DND-41 (cell line): ENCODE measurements around the gene PPM1M.
A peak's percentile ranks its signal among the peaks of the same experiment; 100 is the strongest.

ENCODE experiments used
- ATAC-seq: fragments of 200-7000 bp; cut with Tn5 transposase; 3 replicates; pipeline ENCODE4 v1.9.1; 2021; ENCODE audit warnings: low read depth; ENCODE audit not compliant: insufficient read depth
- DNase-seq: peaks from one replicate; pipeline ENCODE4 v3.0.0-alpha.2; 2020
- H2AFZ ChIP-seq: 2 replicates; pipeline ENCODE4 v1.6.0; 2012; ENCODE audit warnings: low read depth, low read length
- H3K27ac ChIP-seq: 2 replicates; pipeline ENCODE4 v1.5.1; 2012; ENCODE audit warnings: low read length, inconsistent platforms
- H3K27me3 ChIP-seq: fragments of 200-600 bp; sonication (generic); 2 replicates; pipeline ENCODE4 v1.6.0; 2012; ENCODE audit warnings: low read length, mild to moderate bottlenecking, inconsistent platforms; ENCODE audit not compliant: insufficient read depth, poor library complexity
- H3K36me3 ChIP-seq: 2 replicates; pipeline ENCODE4 v1.5.1; 2012; ENCODE audit warnings: low read length, inconsistent platforms; ENCODE audit not compliant: insufficient read depth
- H3K4me1 ChIP-seq: 2 replicates; pipeline ENCODE4 v1.5.1; 2012; ENCODE audit warnings: mild to moderate bottlenecking, low read length; ENCODE audit not compliant: insufficient read depth
- H3K4me2 ChIP-seq: 2 replicates; pipeline ENCODE4 v1.6.0; 2012; ENCODE audit warnings: mild to moderate bottlenecking, moderate library complexity, low read length, inconsistent platforms; ENCODE audit not compliant: insufficient read depth
- H3K4me3 ChIP-seq, 2 experiments: fragments of 200-600 bp in 1 of 2; shearing (Covaris generic) in 1 of 2; 2 replicates each; pipeline ENCODE4 v1.5.1; 2012 to 2016; ENCODE audit warnings: inconsistent platforms in 2 of 2, low read length in 2 of 2, mild to moderate bottlenecking in 2 of 2, low read depth in 1 of 2, moderate library complexity in 1 of 2
- H3K79me2 ChIP-seq: 2 replicates; pipeline ENCODE4 v1.6.0; 2012; ENCODE audit warnings: low read length, inconsistent platforms; ENCODE audit not compliant: insufficient read depth
- H3K9ac ChIP-seq: 2 replicates; pipeline ENCODE4 v1.6.0; 2012; ENCODE audit warnings: low read depth, mild to moderate bottlenecking, inconsistent platforms, low read length, moderate library complexity
- H3K9me3 ChIP-seq: 2 replicates; pipeline ENCODE4 v1.5.1; 2012; ENCODE audit warnings: low read length, moderate library complexity, mild to moderate bottlenecking, inconsistent platforms; ENCODE audit not compliant: insufficient read depth, severe bottlenecking
- H4K20me1 ChIP-seq: 2 replicates; pipeline ENCODE4 v1.6.0; 2012; ENCODE audit warnings: low read length; ENCODE audit not compliant: insufficient read depth
- EZH2 ChIP-seq: IDR thresholded peaks from 3 replicates; pipeline ENCODE4 v1.6.1; 2012; ENCODE audit warnings: borderline replicate concordance, low read depth, mild to moderate bottlenecking, moderate library complexity, low read length, inconsistent platforms; ENCODE audit not compliant: severe bottlenecking
- TF ChIP-seq, protein P1 (sequence below): IDR thresholded peaks from 2 replicates; pipeline ENCODE4 v1.5.1; 2012; ENCODE audit warnings: borderline replicate concordance, low read length, moderate library complexity, mild to moderate bottlenecking; ENCODE audit not compliant: poor library complexity, severe bottlenecking; ENCODE audit errors: extremely low read depth

PPM1M gene

GRCh38 chr3:52216585-52217408 lies 28.8 kb upstream of the PPM1M start:
- H3K27ac ChIP-seq, result no peak overlapping the region
- no peak for TF ChIP-seq EZH2
- TF ChIP-seq, protein P1, sequence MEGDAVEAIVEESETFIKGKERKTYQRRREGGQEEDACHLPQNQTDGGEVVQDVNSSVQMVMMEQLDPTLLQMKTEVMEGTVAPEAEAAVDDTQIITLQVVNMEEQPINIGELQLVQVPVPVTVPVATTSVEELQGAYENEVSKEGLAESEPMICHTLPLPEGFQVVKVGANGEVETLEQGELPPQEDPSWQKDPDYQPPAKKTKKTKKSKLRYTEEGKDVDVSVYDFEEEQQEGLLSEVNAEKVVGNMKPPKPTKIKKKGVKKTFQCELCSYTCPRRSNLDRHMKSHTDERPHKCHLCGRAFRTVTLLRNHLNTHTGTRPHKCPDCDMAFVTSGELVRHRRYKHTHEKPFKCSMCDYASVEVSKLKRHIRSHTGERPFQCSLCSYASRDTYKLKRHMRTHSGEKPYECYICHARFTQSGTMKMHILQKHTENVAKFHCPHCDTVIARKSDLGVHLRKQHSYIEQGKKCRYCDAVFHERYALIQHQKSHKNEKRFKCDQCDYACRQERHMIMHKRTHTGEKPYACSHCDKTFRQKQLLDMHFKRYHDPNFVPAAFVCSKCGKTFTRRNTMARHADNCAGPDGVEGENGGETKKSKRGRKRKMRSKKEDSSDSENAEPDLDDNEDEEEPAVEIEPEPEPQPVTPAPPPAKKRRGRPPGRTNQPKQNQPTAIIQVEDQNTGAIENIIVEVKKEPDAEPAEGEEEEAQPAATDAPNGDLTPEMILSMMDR, result no peak
- ATAC-seq, result peak; percentile 66
- H3K27me3 ChIP-seq, result no peaks in the 10 kb centered on the region
- no peak overlapping the region for H3K4me3 ChIP-seq
- H3K9ac ChIP-seq, result no peak overlapping the region
- H2AFZ ChIP-seq, result no peak overlapping the region
- no peaks in the 10 kb centered on the region for H4K20me1 ChIP-seq
- no peak overlapping the region for H3K4me2 ChIP-seq
- H3K36me3 ChIP-seq, result peaks cover 40% of the 10 kb centered on the region
- peaks cover 8% of the 10 kb centered on the region for H3K4me1 ChIP-seq
- peak; percentile 60 for DNase-seq
- no peaks in the 10 kb centered on the region for H3K9me3 ChIP-seq
- H3K79me2 ChIP-seq, result no peaks in the 10 kb centered on the region

DNA sequence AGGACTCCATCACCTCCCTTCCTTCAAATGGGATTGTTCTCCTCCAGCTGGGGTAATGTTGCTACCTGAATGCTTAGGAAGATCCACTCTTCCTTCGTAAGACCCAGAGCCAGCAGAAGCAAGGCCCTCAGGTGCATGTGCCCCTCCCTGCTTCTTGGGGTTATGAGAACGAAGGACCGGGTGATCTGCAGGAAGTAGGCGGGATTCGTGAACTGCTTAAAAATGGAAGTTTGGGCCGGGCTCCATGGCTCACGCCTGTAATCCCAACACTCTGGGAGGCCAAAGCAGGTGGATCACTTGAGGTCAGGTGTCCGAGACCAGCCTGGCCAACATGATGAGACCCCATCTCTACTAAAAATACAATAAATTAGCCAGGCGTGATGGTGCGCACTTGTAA lies 28.2 kb upstream of the PPM1M start:
- Histone ChIP-seq H3K4me3 (no peak overlapping the region), H3K27me3 (no peaks in the 10 kb centered on the region), H3K4me2 (no peak overlapping the region), H4K20me1 (no peaks in the 10 kb centered on the region; the same call in 1 of the 2 replicates), H3K4me1 (peaks cover 8% of the 10 kb centered on the region), H3K9me3 (no peaks in the 10 kb centered on the region), H3K27ac (no peak overlapping the region), H3K9ac (no peak overlapping the region), H2AFZ (no peak overlapping the region), H3K36me3 (peaks cover 34% of the 10 kb centered on the region), H3K79me2 (no peaks in the 10 kb centered on the region)
- no peak for DNase-seq
- ATAC-seq, result no peak
- TF ChIP-seq, protein P1, result no peak
- no peak for TF ChIP-seq EZH2

GRCh38 chr3:52218026-52218425 lies 27.5 kb upstream of the PPM1M start:
- Histone ChIP-seq H3K4me1 (peaks cover 8% of the 10 kb centered on the region), H3K9ac (no peak overlapping the region), H3K9me3 (no peaks in the 10 kb centered on the region), H2AFZ (no peak overlapping the region), H3K36me3 (peaks cover 29% of the 10 kb centered on the region), H3K4me2 (no peak overlapping the region), H3K79me2 (no peaks in the 10 kb centered on the region), H3K27ac (0 out of 2 replicates have a peak overlapping the region, but pooled peaks have one; percentile 6), H3K27me3 (no peaks in the 10 kb centered on the region), H4K20me1 (no peaks in the 10 kb centered on the region; the same call in 1 of the 2 replicates), H3K4me3 (no peak overlapping the region)
- DNase-seq, result no peak
- TF ChIP-seq, protein P1, result no peak
- no peak for TF ChIP-seq EZH2
- no peak for ATAC-seq
